Tracheal epithelial cell (primary cell): ENCODE data around the gene MRPL37. TPM values are rescaled to one million over a fixed set of nuclear protein-coding genes. Genes with fewer than 3 reads are reported as not detected.

ENCODE experiments used
- total RNA-seq: library from RNA; depleted of rRNA; stranded (reverse); fragments of >200 nt; gene quantifications from 2 replicates; pipeline ENCODE4 v1.2.1, GENCODE V29; 2014

The MRPL37 gene
- total RNA-seq: 48.0 and 57.5 TPM in 2 replicates

DNA sequence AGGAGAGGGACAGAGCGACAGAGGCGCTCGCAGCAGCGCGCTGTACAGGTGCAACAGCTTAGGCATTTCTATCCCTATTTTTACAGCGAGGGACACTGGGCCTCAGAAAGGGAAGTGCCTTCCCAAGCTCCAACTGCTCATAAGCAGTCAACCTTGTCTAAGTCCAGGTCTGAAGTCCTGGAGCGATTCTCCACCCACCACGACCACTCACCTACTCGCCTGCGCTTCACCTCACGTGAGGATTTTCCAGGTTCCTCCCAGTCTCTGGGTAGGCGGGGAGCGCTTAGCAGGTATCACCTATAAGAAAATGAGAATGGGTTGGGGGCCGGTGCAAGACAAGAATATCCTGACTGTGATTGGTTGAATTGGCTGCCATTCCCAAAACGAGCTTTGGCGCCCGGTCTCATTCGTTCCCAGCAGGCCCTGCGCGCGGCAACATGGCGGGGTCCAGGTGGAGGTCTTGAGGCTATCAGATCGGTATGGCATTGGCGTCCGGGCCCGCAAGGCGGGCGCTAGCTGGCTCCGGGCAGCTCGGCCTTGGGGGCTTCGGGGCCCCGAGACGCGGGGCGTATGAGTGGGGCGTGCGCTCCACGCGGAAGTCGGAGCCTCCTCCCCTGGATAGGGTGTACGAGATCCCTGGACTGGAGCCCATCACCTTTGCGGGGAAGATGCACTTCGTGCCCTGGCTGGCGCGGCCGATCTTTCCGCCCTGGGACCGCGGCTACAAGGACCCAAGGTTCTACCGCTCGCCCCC, at the start of gene MRPL37, which contains the start of gene CYB5RL:
MRPL37 (plus strand) TSS at position 403 of the 754 bp plus-strand sequence; CDS start at position 480, 77 bp downstream.
CYB5RL (minus strand) TSS at position 266 of the 754 bp plus-strand sequence. CDS start 4,414 bp downstream, outside the sequence.

DNA sequence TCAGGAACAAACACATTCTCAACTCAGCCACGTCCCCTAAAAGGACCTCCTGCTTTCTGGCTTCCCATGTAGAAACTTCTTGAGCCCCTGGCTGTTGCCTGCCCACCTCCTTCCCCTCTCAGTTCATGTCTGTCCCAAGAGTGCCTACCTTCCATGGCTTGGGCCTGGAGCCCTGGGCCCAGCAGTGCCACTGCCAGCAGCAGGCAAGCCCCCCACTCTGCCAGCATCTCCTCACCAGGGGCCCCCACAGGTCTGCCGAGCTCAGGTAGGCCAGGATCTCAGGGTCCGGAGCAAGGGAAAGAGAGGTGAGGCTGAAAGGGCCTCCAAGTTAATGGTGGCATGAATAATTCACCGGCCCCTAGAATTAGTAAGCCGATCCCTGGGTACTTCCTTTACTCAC, 47.3 kb upstream of the MRPL37 start, which contains the start of gene CDCP2:
CDCP2 (minus strand) TSS at position 305 of the 400 bp plus-strand sequence; CDS start at position 227, 78 bp downstream.

Other genes starting within 250 kb of the MRPL37 start
- gene LDLRAD1, start 182.0 kb upstream of the MRPL37 start, total RNA-seq: under 0.01 and 0.64 TPM in 2 replicates
- 215 and 300 TPM in 2 replicates for gene TMEM59, start 147.0 kb upstream of the MRPL37 start, total RNA-seq
- 2.2 and 3.0 TPM in 2 replicates for gene TCEANC2, start 146.6 kb upstream of the MRPL37 start, total RNA-seq
- gene CDCP2, start 47.2 kb upstream of the MRPL37 start, total RNA-seq: not detected in 2 replicates
- 0.72 and 4.0 TPM in 2 replicates for gene CYB5RL, start 137 bp upstream of the MRPL37 start, total RNA-seq
- 2.4 and 2.6 TPM in 2 replicates for gene SSBP3, start 206.2 kb downstream of the MRPL37 start, total RNA-seq